HepG2 (cell line): Measurements from ENCODE around the gene CLK4. TPM values are rescaled to one million over a fixed set of nuclear protein-coding genes. Genes with fewer than 3 reads are reported as not detected.

Experiments used
- ATAC-seq: fragments of 200-7000 bp; cut with Tn5 transposase; 3 replicates; pipeline ENCODE4 v1.9.1; 2020; ENCODE audit warnings: mild to moderate bottlenecking, moderate library complexity
- BruUV-seq: library from RNA; stranded (reverse); fragments of 400-500 nt; replicated peaks from 2 replicates; lab custom pipeline; 2021; lab: Mats Ljungman, UMichigan
- CTCF ChIA-PET: fragments of 300-600 bp; formaldehyde crosslinking; extraction: SDS; loops from one replicate; lab custom pipeline; 2021; ENCODE audit warnings: low total read pairs, inconsistent platforms, low intra/inter-chr PET ratio; lab: Yijun Ruan, JAX
- POLR2A ChIA-PET: fragments of 350-600 bp; sonication (Branson Sonifier 250); formaldehyde crosslinking; loops from one replicate; lab custom pipeline; 2020; ENCODE audit warnings: antibody characterized with exemption, inconsistent platforms; lab: Yijun Ruan, JAX
- DNase-seq: peaks from one replicate; pipeline ENCODE4 v3.0.0-alpha.2; 2015; ENCODE audit warnings: low spot score
- FAIRE-seq: peaks from 3 replicates; lab custom pipeline; 2011; peaks lifted over from hg19 to GRCh38; lab: Jason Lieb, UNC
- H2AFZ ChIP-seq: one replicate; pipeline ENCODE4 v1.6.1; 2011; ENCODE audit warnings: low read length, inconsistent platforms
- H3K27ac ChIP-seq: fragments of 300-600 bp; 3 replicates; pipeline ENCODE4 v1.8.0; 2011; ENCODE audit warnings: mixed run types, mild to moderate bottlenecking, mixed read lengths, low read length, inconsistent platforms; ENCODE audit not compliant: insufficient read depth; ENCODE audit errors: extremely low read length
- H3K27me3 ChIP-seq, 2 experiments: fragments of 200-600 bp in 1 of 2; 2 replicates in 1 of 2; 3 replicates in 1 of 2; pipeline versions ENCODE4 v1.6.0 to v1.8.0; 2011; ENCODE audit warnings: low read length in 2 of 2, mild to moderate bottlenecking in 2 of 2, moderate library complexity in 2 of 2, inconsistent platforms in 1 of 2; ENCODE audit not compliant: insufficient read depth in 2 of 2, control insufficient read depth in 1 of 2
- H3K36me3 ChIP-seq, 2 experiments: fragments of 200-600 bp in 1 of 2; replicated peaks in 1 of 2; 2 replicates in 1 of 2; 3 replicates in 1 of 2; pipeline versions ENCODE4 v1.5.1 to v1.8.0; 2011; ENCODE audit warnings: low read length in 2 of 2, inconsistent platforms in 1 of 2; ENCODE audit not compliant: insufficient read depth in 2 of 2, control insufficient read depth in 1 of 2
- H3K4me1 ChIP-seq: 2 replicates; pipeline ENCODE4 v1.5.1; 2012; ENCODE audit warnings: low read length, inconsistent platforms; ENCODE audit not compliant: insufficient read depth
- H3K4me2 ChIP-seq: 2 replicates; pipeline ENCODE4 v1.6.0; 2011; ENCODE audit warnings: low read depth, low read length, inconsistent platforms
- H3K4me3 ChIP-seq, 3 experiments: fragments of 200-600 bp in 1 of 3; sonication (generic), shearing (Covaris generic) in 1 of 3; replicated peaks in 1 of 3; 2 replicates each; pipeline ENCODE4 v1.5.1; 2011 to 2016; ENCODE audit warnings: low read length in 3 of 3, inconsistent platforms in 2 of 3, low read depth in 2 of 3, mild to moderate bottlenecking in 2 of 3, control low read depth in 1 of 3, mixed read lengths in 1 of 3; ENCODE audit not compliant: insufficient read depth in 1 of 3
- H3K79me2 ChIP-seq: one replicate; pipeline ENCODE4 v1.6.1; 2011; ENCODE audit warnings: low read length, inconsistent platforms; ENCODE audit not compliant: insufficient read depth
- H3K9ac ChIP-seq: 2 replicates; pipeline ENCODE4 v1.6.0; 2011; ENCODE audit warnings: mild to moderate bottlenecking, low read depth, low read length, inconsistent platforms; ENCODE audit not compliant: insufficient read depth
- H3K9me3 ChIP-seq: 2 replicates; pipeline ENCODE4 v1.5.1; 2012; ENCODE audit warnings: mild to moderate bottlenecking, low read length
- H4K20me1 ChIP-seq: 2 replicates; pipeline ENCODE4 v1.6.0; 2011; ENCODE audit warnings: inconsistent platforms, mild to moderate bottlenecking, low read length, moderate library complexity; ENCODE audit not compliant: insufficient read depth
- CBX5 ChIP-seq: sonication (generic); formaldehyde crosslinking; IDR thresholded peaks from 2 replicates; pipeline ENCODE4 v1.4.0; 2020; ENCODE audit warnings: missing genetic modification reagents, borderline replicate concordance
- CENPT ChIP-seq: sonication (generic); formaldehyde crosslinking; IDR thresholded peaks from 2 replicates; pipeline ENCODE4 v1.8.0; 2022; ENCODE audit warnings: low read depth, mild to moderate bottlenecking, moderate library complexity, missing genetic modification reagents
- CHD2 ChIP-seq: IDR thresholded peaks from 2 replicates; pipeline ENCODE4 v1.6.1; 2011; ENCODE audit warnings: low read depth, low read length, improper control_type of control experiment
- ELF1 ChIP-seq: sonication (generic); formaldehyde crosslinking; IDR thresholded peaks from 2 replicates; pipeline ENCODE4 v1.4.0; 2020; ENCODE audit warnings: missing genetic modification reagents
- HOXA5 ChIP-seq: sonication (generic); formaldehyde crosslinking; IDR thresholded peaks from 2 replicates; pipeline ENCODE4 v1.4.0; 2020; ENCODE audit warnings: missing genetic modification reagents
- IRF2 ChIP-seq: IDR thresholded peaks from 2 replicates; pipeline ENCODE4 v1.6.1; 2018; ENCODE audit warnings: missing genetic modification reagents, missing compliant biosample characterization
- KLF11 ChIP-seq: IDR thresholded peaks from 2 replicates; pipeline ENCODE4 v1.6.1; 2016; ENCODE audit warnings: missing compliant biosample characterization
- MEF2D ChIP-seq: sonication (generic); formaldehyde crosslinking; IDR thresholded peaks from 2 replicates; pipeline ENCODE4 v1.5.1; 2020; ENCODE audit warnings: mild to moderate bottlenecking, missing genetic modification reagents
- NR3C1 ChIP-seq: sonication (generic); formaldehyde crosslinking; IDR thresholded peaks from 2 replicates; pipeline ENCODE4 v1.4.0; 2020; ENCODE audit warnings: missing genetic modification reagents
- PHF8 ChIP-seq: sonication (generic); formaldehyde crosslinking; IDR thresholded peaks from 2 replicates; pipeline ENCODE4 v1.5.0; 2020; ENCODE audit warnings: missing genetic modification reagents
- PPARG ChIP-seq: conservative IDR thresholded peaks from 2 replicates; pipeline ENCODE4 v1.6.1; 2016; ENCODE audit warnings: missing biosample characterization, missing genetic modification reagents
- PTBP1 ChIP-seq: fragments of 200-400 bp; formaldehyde crosslinking; IDR thresholded peaks from 2 replicates; pipeline ENCODE4 v1.6.1; 2018; ENCODE audit warnings: low read length, low read depth; ENCODE audit not compliant: poor library complexity, severe bottlenecking
- SMAD3 ChIP-seq: sonication (generic); formaldehyde crosslinking; IDR thresholded peaks from 2 replicates; pipeline ENCODE4 v1.4.0; 2020; ENCODE audit warnings: missing genetic modification reagents
- TOE1 ChIP-seq: sonication (generic); formaldehyde crosslinking; IDR thresholded peaks from 2 replicates; pipeline ENCODE4 v1.4.0; 2020; ENCODE audit warnings: mild to moderate bottlenecking, missing genetic modification reagents
- ZFYVE20 ChIP-seq: sonication (generic); formaldehyde crosslinking; IDR thresholded peaks from 2 replicates; pipeline ENCODE4 v1.8.0; 2023; ENCODE audit warnings: low read depth, mild to moderate bottlenecking, moderate library complexity, missing genetic modification reagents, borderline replicate concordance
- ZNF274 ChIP-seq: sonication (generic); formaldehyde crosslinking; IDR thresholded peaks from 2 replicates; pipeline ENCODE4 v1.5.1; 2020; ENCODE audit warnings: mild to moderate bottlenecking, missing genetic modification reagents
- ZNF761 ChIP-seq: sonication (generic); formaldehyde crosslinking; conservative IDR thresholded peaks from 2 replicates; pipeline ENCODE4 v1.4.0; 2020; ENCODE audit warnings: mild to moderate bottlenecking, missing genetic modification reagents
- ZNF883 ChIP-seq: sonication (generic); formaldehyde crosslinking; IDR thresholded peaks from 2 replicates; pipeline ENCODE4 v1.5.1; 2020; ENCODE audit warnings: mild to moderate bottlenecking, missing genetic modification reagents; ENCODE audit errors: not compliant biosample characterization
- ZSCAN22 ChIP-seq: sonication (generic); formaldehyde crosslinking; IDR thresholded peaks from 2 replicates; pipeline ENCODE4 v1.4.0; 2020; ENCODE audit warnings: mild to moderate bottlenecking, missing genetic modification reagents
- WGBS: methylation state at CpG from one replicate; pipeline ENCODE4 v1.1.6; 2017; ENCODE audit warnings: low lambda C conversion rate; 5-methylcytosine and 5-hydroxymethylcytosine counted together
- in situ Hi-C: cut with HindIII; loops from 2 replicates; pipeline ENCODE4 v1.10.0; 2017; ENCODE audit warnings: low pct_unique_long_range_greater_than_20kb; ENCODE audit not compliant: extremely low pct_ligation_motif_present
- intact Hi-C: fragments of 100-400 bp; cut with micrococcal nuclease; formaldehyde crosslinking; loops from one replicate; pipeline ENCODE4 v1.10.0; 2022; ENCODE audit not compliant: unreplicated experiment
- polyA plus RNA-seq, 8 experiments: library from polyadenylated mRNA; depleted of rRNA in 3 of 8; stranded (reverse) in 7 of 8; unstranded in 1 of 8; fragments of >200 nt; fragmentation: Illumina TruSeq in 4 of 8; extraction: Trizol in 4 of 8; gene quantifications; 2 replicates each; pipeline versions ENCODE4 v1.2.1 to v1.2.3, GENCODE V29; 2011 to 2016; ENCODE audit warnings: low read depth in 4 of 8, missing spikeins in 1 of 8, mixed read lengths in 1 of 8; ENCODE audit not compliant: insufficient read depth in 1 of 8
- total RNA-seq, 5 experiments: library from RNA; depleted of rRNA; stranded (reverse); fragments of >200 nt; fragmentation: Illumina TruSeq; extraction: Trizol; gene quantifications; 2 replicates each; pipeline ENCODE4 v1.2.3, GENCODE V29; 2016; ENCODE audit warnings: low read depth in 1 of 5

The CLK4 gene
- total and polyA plus RNA-seq, 2 of the 13 experiments (the other 11 are each of a cell fraction or from before 2014, with no cell fraction given): 17.7 to 18.4 TPM

- DNase-seq (no peak), FAIRE-seq (no peak), ATAC-seq (no peak)
- H2AFZ ChIP-seq: no peak overlapping the region
- no peaks in the 10 kb centered on the region for H3K36me3 ChIP-seq
- in situ Hi-C loops (no loop called here), intact Hi-C loops (no loop called here)
- whole genome bisulfite sequencing: 1% methylated on average over 3 of the region's 4 CpGs
- H3K4me1 ChIP-seq: no peaks in the 10 kb centered on the region
- ChIA-PET CTCF (no interaction called here), POLR2A (no interaction called here)
- H3K27me3 ChIP-seq: peaks cover 2 to 28% of the 10 kb centered on the region in 2 experiments; a peak in 4 of 5 replicates
- H3K79me2 ChIP-seq: no peaks in the 10 kb centered on the region
- no peak overlapping the region for H3K9ac ChIP-seq
- no peak overlapping the region for H3K27ac ChIP-seq
- TF ChIP-seq NR3C1 (CRISPR knock-in tag) (no peak), KLF11 (no peak), ZFYVE20 (CRISPR knock-in tag) (no peak), PPARG (no peak), IRF2 (no peak), PHF8 (CRISPR knock-in tag) (no peak), ZNF883 (CRISPR knock-in tag) (no peak), ELF1 (CRISPR knock-in tag) (no peak), ZNF274 (no peak), PTBP1 (no peak), ZNF761 (CRISPR knock-in tag) (no peak), CBX5 (CRISPR knock-in tag) (no peak), MEF2D (CRISPR knock-in tag) (no peak), CENPT (CRISPR knock-in tag) (no peak), ZSCAN22 (CRISPR knock-in tag) (no peak), CHD2 (no peak), SMAD3 (CRISPR knock-in tag) (no peak), HOXA5 (CRISPR knock-in tag) (no peak), TOE1 (CRISPR knock-in tag) (no peak)
- BruUV-seq: no TSS peak
- H3K4me2 ChIP-seq: no peak overlapping the region
- H3K4me3 ChIP-seq: no peak overlapping the region
- no peaks in the 10 kb centered on the region for H3K9me3 ChIP-seq
- H4K20me1 ChIP-seq: no peaks in the 10 kb centered on the region
Measured at GRCh38 chr5:178672630-178673029, 45.8 kb upstream of the CLK4 start.
